ENCODE data around the gene SHH.

Gene SHH

GRCh38 chr7:155804431-155804831 lies 7.8 kb downstream of the SHH start:
- Histone ChIP-seq H3K27ac (no peak overlapping the region), H3K4me3 (peak overlapping the region; percentile 55)
- no peak for DNase-seq (ENCODE audit: low spot score)
- TF ChIP-seq CTCF (IDR thresholded peaks at IDR 0.05): no peak

- H3K4me3 ChIP-seq: peak overlapping the region; percentile 55
- DNase-seq (ENCODE audit: low spot score): no peak
- no peak for TF ChIP-seq CTCF (IDR thresholded peaks at IDR 0.05)
- H3K27ac ChIP-seq: no peak overlapping the region
These were observed 8.6 kb downstream of the SHH start for GRCh38 chr7:155803418-155804376.

GRCh38 chr7:155802906-155803417 lies 9.3 kb downstream of the SHH start:
- no peak for TF ChIP-seq CTCF (IDR thresholded peaks at IDR 0.05)
- H3K4me3 ChIP-seq: peak overlapping the region; percentile 55
- DNase-seq (ENCODE audit: low spot score): no peak
- H3K27ac ChIP-seq: no peak overlapping the region

- no peak for TF ChIP-seq CTCF (IDR thresholded peaks at IDR 0.05)
- Histone ChIP-seq H3K27ac (no peak overlapping the region), H3K4me3 (no peak overlapping the region)
- no peak for DNase-seq (ENCODE audit: low spot score)
These were observed 10.0 kb downstream of the SHH start for GRCh38 chr7:155802291-155802690.

GRCh38 chr7:155800741-155801267 lies 11.5 kb downstream of the SHH start:
- no peak for TF ChIP-seq CTCF (IDR thresholded peaks at IDR 0.05)
- H3K4me3 ChIP-seq: no peak overlapping the region
- no peak overlapping the region for H3K27ac ChIP-seq
- no peak for DNase-seq (ENCODE audit: low spot score)

GRCh38 chr7:155800301-155800700 lies 12.0 kb downstream of the SHH start:
- TF ChIP-seq CTCF (IDR thresholded peaks at IDR 0.05): no peak
- no peak overlapping the region for H3K4me3 ChIP-seq
- DNase-seq (ENCODE audit: low spot score): no peak
- no peak overlapping the region for H3K27ac ChIP-seq

Data from coronary artery (tissue), 2 donors.